Heart right ventricle (tissue), 16 donors: ENCODE results near the gene UBA6. TPM values are rescaled to one million over a fixed set of nuclear protein-coding genes. Genes with fewer than 3 reads are reported as not detected.

ENCODE experiments used
- ATAC-seq, 8 donors: fragments of 200-7000 bp; cut with Tn5 transposase; one replicate each; pipeline ENCODE4 v1.9.1; 2020; ENCODE audit warnings: mild to moderate bottlenecking in 8 of 8, moderate library complexity in 8 of 8, moderate number of reproducible peaks in 1 of 8
- DNase-seq, 2 donors: peaks; one replicate each; pipeline ENCODE4 v3.0.0-alpha.2; 2020
- H3K27ac ChIP-seq, 10 donors: fragments of 200-600 bp; sonication (generic) in 2 of 10; one replicate each; pipeline versions ENCODE4 v1.5.0 to v1.8.0; 2020 to 2022; ENCODE audit warnings: mild to moderate bottlenecking in 3 of 10
- H3K27me3 ChIP-seq, 7 donors: fragments of 200-600 bp; one replicate each; pipeline ENCODE4 v1.8.0; 2021 to 2022; ENCODE audit warnings: mild to moderate bottlenecking in 2 of 7
- H3K36me3 ChIP-seq, 9 donors: fragments of 200-600 bp; sonication (generic) in 1 of 9; one replicate each; pipeline versions ENCODE4 v1.5.0 to v1.8.0; 2020 to 2022; ENCODE audit warnings: mild to moderate bottlenecking in 2 of 9
- H3K4me1 ChIP-seq, 9 donors: fragments of 200-600 bp; sonication (generic) in 1 of 9; one replicate each; pipeline versions ENCODE4 v1.5.0 to v1.8.0; 2020 to 2022; ENCODE audit warnings: mild to moderate bottlenecking in 4 of 9
- H3K4me3 ChIP-seq, 10 donors: fragments of 200-600 bp; sonication (generic) in 2 of 10; one replicate each; pipeline versions ENCODE4 v1.5.0 to v1.8.0; 2020 to 2022; ENCODE audit warnings: mild to moderate bottlenecking in 7 of 10, moderate library complexity in 2 of 10
- H3K9me3 ChIP-seq, 11 donors: fragments of 200-600 bp in 10 of 11; sonication (generic) in 2 of 11; one replicate each; pipeline versions ENCODE4 v1.5.0 to v1.8.0; 2013 to 2022; ENCODE audit warnings: mild to moderate bottlenecking in 2 of 11, control low read depth in 1 of 11, moderate library complexity in 1 of 11
- whole genome bisulfite sequencing, 2 donors: extraction: QIAGEN DNeasy Blood & Tissue Kit; methylation state at CpG; one replicate each; pipeline ENCODE4 v1.1.7; 2013; ENCODE audit warnings: inconsistent platforms in 1 of 2; 5-methylcytosine and 5-hydroxymethylcytosine counted together
- intact Hi-C, 10 donors: fragments of 100-400 bp; cut with DNase I; formaldehyde crosslinking; loops; one replicate each; pipeline versions ENCODE4 v1.11.1 to v1.14.2; 2022
- polyA plus RNA-seq, 2 donors: library from polyadenylated mRNA; stranded (reverse); fragments of 200-250 nt; gene quantifications; one replicate each; pipeline ENCODE4 v1.2.3, GENCODE V29; 2013
- total RNA-seq, 10 donors: library from RNA; stranded (reverse); fragmentation: NEBNext Ultra II Directional in 3 of 10; extraction: Animal tissue kit (Norgen Biotek cat#: 25700) in 3 of 10; gene quantifications; one replicate each; pipeline versions ENCODE4 v1.2.1 to v1.2.4, GENCODE V29; 2021 to 2023
- TF ChIP-seq, protein P1 (sequence below), 9 donors: fragments of 200-600 bp; sonication (generic) in 2 of 9; IDR thresholded peaks; one replicate each; pipeline versions ENCODE4 v1.5.0 to v1.8.0; 2021 to 2022; ENCODE audit warnings: antibody characterized with exemption in 9 of 9, mild to moderate bottlenecking in 5 of 9, moderate library complexity in 1 of 9
- donor health status: Arrhythmogenic right ventricular cardiomyopathy.
- donor health status: ischemic (EF 13 %, LVEDD 7.1; RV severe dilation, severe dysfunction).
- donor health status: healthy with polysubstance abuse.
- donor health status: DM: no; HTN: yes; CAD: no.
- donor health status: DM: no; HTN: no; CAD: no.
- donor health status: ischemic (EF 25% LVEDD 6.9; RV normal size, moderate dysfunction).
- donor health status: ischemic (EF 25% LVEDD 5.7; RV mildly dilated, moderate dysfunction).
- donor health status: healthy.
- donor health status: DM: yes; HTN: yes; CAD: no.
- donor health status: Ischemic cardiomyopathy.
- donor health status: ischemic (EF 35%, LVEDD 5.7; RV mildly dilated, moderate dysfunction).
- donor health status: nonischemic (EF 11% LVEDD 7.7; RV severe dilation, severe dysfunction).
- donor health status: DM: yes; HTN: yes; CAD: no.
- donor health status: PGD.
- donor health status: ischemic (EF 29% LVEDD 5.4; RV normal size, mild dysfunction).
- donor health status: nonischemic (EF 23%, LVEDD 6.1; RV moderate dilation, normal function).

The UBA6 gene
- total and polyA plus RNA-seq, 12 donors: 2.6 to 35.7 (median 18.1) TPM

DNA sequence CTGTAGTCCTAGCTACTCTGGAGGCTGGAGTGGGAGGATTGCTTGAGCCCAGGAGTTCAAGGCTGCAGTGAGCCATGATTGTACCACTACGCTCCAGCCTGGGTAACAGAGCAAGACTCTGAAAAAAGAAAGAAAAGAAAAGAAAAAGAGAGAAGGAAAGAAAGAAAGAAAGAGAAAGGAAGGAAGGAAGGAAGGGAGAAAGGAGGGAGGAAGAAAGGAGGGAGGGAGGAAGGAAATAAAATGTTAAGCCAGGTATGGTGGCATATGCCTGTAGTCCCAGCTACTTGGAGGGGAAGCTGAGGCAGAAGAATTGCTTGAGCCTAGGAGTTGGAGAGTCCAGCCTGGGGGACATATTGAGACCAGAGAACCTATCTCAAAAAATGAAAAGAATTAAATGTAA, 130.4 kb downstream of the UBA6 start:
- ATAC-seq (no peak), DNase-seq (no peak)
- H3K27ac ChIP-seq: no peak overlapping the region
- no peaks in the 10 kb centered on the region for H3K4me1 ChIP-seq
- no peaks in the 10 kb centered on the region for H3K9me3 ChIP-seq
- H3K27me3 ChIP-seq: no peaks in the 10 kb centered on the region
- intact Hi-C loops: no loop called here
- WGBS, 2 donors: 98 to 100% methylated on average over 1 of the region's 1 CpG
- TF ChIP-seq, protein P1, sequence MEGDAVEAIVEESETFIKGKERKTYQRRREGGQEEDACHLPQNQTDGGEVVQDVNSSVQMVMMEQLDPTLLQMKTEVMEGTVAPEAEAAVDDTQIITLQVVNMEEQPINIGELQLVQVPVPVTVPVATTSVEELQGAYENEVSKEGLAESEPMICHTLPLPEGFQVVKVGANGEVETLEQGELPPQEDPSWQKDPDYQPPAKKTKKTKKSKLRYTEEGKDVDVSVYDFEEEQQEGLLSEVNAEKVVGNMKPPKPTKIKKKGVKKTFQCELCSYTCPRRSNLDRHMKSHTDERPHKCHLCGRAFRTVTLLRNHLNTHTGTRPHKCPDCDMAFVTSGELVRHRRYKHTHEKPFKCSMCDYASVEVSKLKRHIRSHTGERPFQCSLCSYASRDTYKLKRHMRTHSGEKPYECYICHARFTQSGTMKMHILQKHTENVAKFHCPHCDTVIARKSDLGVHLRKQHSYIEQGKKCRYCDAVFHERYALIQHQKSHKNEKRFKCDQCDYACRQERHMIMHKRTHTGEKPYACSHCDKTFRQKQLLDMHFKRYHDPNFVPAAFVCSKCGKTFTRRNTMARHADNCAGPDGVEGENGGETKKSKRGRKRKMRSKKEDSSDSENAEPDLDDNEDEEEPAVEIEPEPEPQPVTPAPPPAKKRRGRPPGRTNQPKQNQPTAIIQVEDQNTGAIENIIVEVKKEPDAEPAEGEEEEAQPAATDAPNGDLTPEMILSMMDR (IDR thresholded peaks at IDR 0.05): no peak
- no peak overlapping the region for H3K4me3 ChIP-seq
- no peaks in the 10 kb centered on the region for H3K36me3 ChIP-seq

- Histone ChIP-seq H3K27ac (no peak overlapping the region), H3K27me3 (no peaks in the 10 kb centered on the region), H3K9me3 (no peaks in the 10 kb centered on the region), H3K4me1 (no peaks in the 10 kb centered on the region), H3K36me3 (no peaks in the 10 kb centered on the region), H3K4me3 (no peak overlapping the region)
- no peak for DNase-seq
- TF ChIP-seq, protein P1 (IDR thresholded peaks at IDR 0.05): no peak
- WGBS, 2 donors: 90 to 94% methylated on average over 2 of the region's 2 CpGs
- ATAC-seq: no peak
- intact Hi-C loops: no loop called here
Observed at GRCh38 chr4:67568820-67569219, 132.1 kb downstream of the UBA6 start.

- intact Hi-C loops: no loop called here
- Histone ChIP-seq H3K4me1 (no peaks in the 10 kb centered on the region), H3K36me3 (no peaks in the 10 kb centered on the region), H3K4me3 (no peak overlapping the region), H3K9me3 (no peaks in the 10 kb centered on the region), H3K27ac (no peak overlapping the region), H3K27me3 (no peaks in the 10 kb centered on the region)
- ATAC-seq (no peak), DNase-seq (no peak)
- TF ChIP-seq, protein P1 (IDR thresholded peaks at IDR 0.05): no peak
- WGBS, 2 donors: 91 to 94% methylated on average over 3 of the region's 3 CpGs
Observed at GRCh38 chr4:67566335-67566734, 134.6 kb downstream of the UBA6 start.

DNA sequence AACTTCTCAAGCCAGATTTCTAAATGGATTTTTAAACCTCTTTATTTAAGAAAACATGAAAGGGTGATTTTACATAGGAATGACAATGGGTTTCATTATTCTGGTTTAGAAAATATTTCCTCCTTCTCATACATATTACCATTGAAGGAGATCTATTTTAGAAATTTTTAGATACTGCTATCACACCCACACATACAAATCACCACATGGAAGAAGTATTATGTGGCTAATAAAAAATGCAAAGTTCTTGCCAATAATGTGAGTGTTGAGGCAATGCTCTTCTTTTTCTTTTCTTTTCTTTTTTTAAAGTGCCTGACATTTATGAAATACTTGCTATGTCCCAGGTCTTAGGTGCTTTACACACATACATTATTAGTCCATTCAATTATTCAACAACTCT, 135.7 kb downstream of the UBA6 start:
- no peaks in the 10 kb centered on the region for H3K36me3 ChIP-seq
- DNase-seq (no peak), ATAC-seq (no peak)
- no peaks in the 10 kb centered on the region for H3K9me3 ChIP-seq
- H3K27me3 ChIP-seq: no peaks in the 10 kb centered on the region
- no peak overlapping the region for H3K4me3 ChIP-seq
- TF ChIP-seq, protein P1 (IDR thresholded peaks at IDR 0.05): no peak
- no peaks in the 10 kb centered on the region for H3K4me1 ChIP-seq
- intact Hi-C loops: no loop called here
- H3K27ac ChIP-seq: no peak overlapping the region

Other genes starting within 250 kb of the UBA6 start
- 10 to 100 TPM in 7 of 10 donors, 1 to 10 TPM in 3; 7.0 to 12.9 (median 11.5) TPM for gene CENPC, start 155.7 kb downstream of the UBA6 start, total RNA-seq
- 1 to 10 TPM; 2.3 to 4.0 TPM for gene CENPC, start 155.7 kb downstream of the UBA6 start, polyA plus RNA-seq
- gene STAP1, start 142.4 kb downstream of the UBA6 start, total RNA-seq: under 1 TPM in 2 of 10 donors, not detected in 8; 0.15 to 0.97 TPM
- gene STAP1, start 142.4 kb downstream of the UBA6 start, polyA plus RNA-seq: not detected
- gene GNRHR, start 53.2 kb upstream of the UBA6 start, total RNA-seq: not detected
- not detected for gene GNRHR, start 53.2 kb upstream of the UBA6 start, polyA plus RNA-seq
- not detected for gene TMPRSS11D, start 182.8 kb upstream of the UBA6 start, total RNA-seq
- gene TMPRSS11D, start 182.8 kb upstream of the UBA6 start, polyA plus RNA-seq: under 1 TPM in 1 of 2 donors, not detected in 1; 0.03 TPM